ENCODE data around the gene SUGP1. TPM values are rescaled to one million over a fixed set of nuclear protein-coding genes. Genes with fewer than 3 reads are reported as not detected.
A peak's percentile ranks its signal among the peaks of the same experiment; 100 is the strongest.

Gene SUGP1
- polyA plus RNA-seq, 1 of the 3 experiments (the other 2 are of a cell fraction): 43.2 TPM

DNA sequence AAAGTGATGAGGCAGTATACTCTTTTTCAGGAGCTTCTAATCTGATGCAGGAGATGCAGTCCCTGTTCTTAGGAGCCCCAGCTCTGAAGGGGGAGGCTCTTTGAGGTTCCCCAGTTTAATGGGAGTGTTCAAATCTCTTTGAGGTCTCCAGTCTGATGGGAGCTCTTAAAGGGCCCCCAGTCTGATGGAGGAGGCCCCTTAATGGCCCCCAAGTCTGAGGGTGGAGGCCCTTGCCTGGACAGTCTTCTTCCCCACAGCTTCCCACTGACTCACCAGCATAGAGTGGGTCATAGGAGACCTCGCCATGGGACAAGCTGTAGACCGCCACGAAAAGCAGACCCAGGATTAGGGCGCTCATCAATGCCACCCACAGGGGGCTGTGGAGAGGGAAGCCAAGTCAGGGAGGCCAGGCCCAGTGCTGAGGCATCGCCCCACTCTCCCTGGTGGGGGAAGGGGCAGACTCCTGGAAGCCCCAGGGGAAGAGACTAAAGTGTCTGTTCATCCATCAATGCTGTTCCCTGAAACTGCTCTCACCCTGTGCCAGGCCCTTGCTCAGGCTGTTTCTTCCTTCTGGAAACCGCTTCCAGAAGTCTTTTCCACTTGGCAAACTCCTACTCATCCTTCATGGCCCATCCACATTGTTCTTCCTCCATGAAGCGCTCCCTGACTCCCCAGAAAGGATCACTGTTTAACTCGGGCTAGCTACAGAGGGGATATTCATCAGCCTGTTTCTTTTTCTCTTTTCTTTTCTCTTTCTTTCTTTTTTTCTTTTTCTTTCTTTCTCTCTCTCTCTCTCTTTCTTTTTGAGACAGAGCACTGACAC is 49.3 kb downstream of the SUGP1 start:
- CTCF ChIA-PET: interaction anchor here (1.1 kb wide), 1 partner anchor 12 kb away, joined by 3 read pairs; no protein-coding TSS in a partner anchor
- H3K4me1 ChIP-seq (ENCODE audit: control insufficient read depth in 1 of 2, insufficient read depth in 2 of 2, low read depth in 1 of 2, low read length in 1 of 2): peaks cover 0 to 8% of the 10 kb centered on the region in 2 experiments; a peak in 1 of 4 replicates
- no peak overlapping the region for H3K4me2 ChIP-seq

More for the DNA sequence above, 49.3 kb downstream of the SUGP1 start:
- Histone ChIP-seq H3K27me3 (ENCODE audit: insufficient read depth) (no peaks in the 10 kb centered on the region), H3K9ac (no peak overlapping the region), H3K9me2 (no peaks in the 10 kb centered on the region), H2AFZ (ENCODE audit: low read depth) (no peak overlapping the region), H3K27ac (ENCODE audit: low read depth in 2 of 2, low read length in 1 of 2) (no peak overlapping the region), H3K4me3 (ENCODE audit: low read depth in 2 of 2, low read length in 1 of 2) (no peak overlapping the region), H3K9me3 (no peaks in the 10 kb centered on the region), H3F3A (replicated peaks; ENCODE audit: insufficient read depth) (peaks cover 3% of the 10 kb centered on the region), H3K79me2 (ENCODE audit: insufficient read depth) (no peaks in the 10 kb centered on the region), H3K36me3 (replicated peaks in 1 of 2; ENCODE audit: control insufficient read depth in 1 of 2, insufficient read depth in 2 of 2, low read length in 1 of 2) (peaks cover 0 to 8% of the 10 kb centered on the region in 2 experiments), H4K20me1 (ENCODE audit: insufficient read depth) (no peaks in the 10 kb centered on the region)
- POLR2A ChIA-PET: no interaction called here
- peak; percentile 11 for DNase-seq
- 96% methylated on average over 3 of the region's 8 CpGs for WGBS (ENCODE audit: low lambda C conversion rate)
- TF ChIP-seq, protein P1, sequence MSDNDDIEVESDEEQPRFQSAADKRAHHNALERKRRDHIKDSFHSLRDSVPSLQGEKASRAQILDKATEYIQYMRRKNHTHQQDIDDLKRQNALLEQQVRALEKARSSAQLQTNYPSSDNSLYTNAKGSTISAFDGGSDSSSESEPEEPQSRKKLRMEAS (IDR thresholded peaks at IDR 0.05; ENCODE audit: low read depth): no peak
- no peak for TF ChIP-seq RXRA (IDR thresholded peaks at IDR 0.05; ENCODE audit: borderline replicate concordance, low read depth)
- TF ChIP-seq EP300 (IDR thresholded peaks at IDR 0.05; ENCODE audit: borderline replicate concordance in 1 of 2, low read depth in 1 of 2, low read length in 1 of 2): no peak
- no peak for TF ChIP-seq RAD21 (IDR thresholded peaks at IDR 0.05; ENCODE audit: low read length)
- TF ChIP-seq, protein P2, sequence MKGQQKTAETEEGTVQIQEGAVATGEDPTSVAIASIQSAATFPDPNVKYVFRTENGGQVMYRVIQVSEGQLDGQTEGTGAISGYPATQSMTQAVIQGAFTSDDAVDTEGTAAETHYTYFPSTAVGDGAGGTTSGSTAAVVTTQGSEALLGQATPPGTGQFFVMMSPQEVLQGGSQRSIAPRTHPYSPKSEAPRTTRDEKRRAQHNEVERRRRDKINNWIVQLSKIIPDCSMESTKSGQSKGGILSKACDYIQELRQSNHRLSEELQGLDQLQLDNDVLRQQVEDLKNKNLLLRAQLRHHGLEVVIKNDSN (IDR thresholded peaks at IDR 0.05; ENCODE audit: borderline replicate concordance, low read depth): no peak
- TF ChIP-seq, protein P3, sequence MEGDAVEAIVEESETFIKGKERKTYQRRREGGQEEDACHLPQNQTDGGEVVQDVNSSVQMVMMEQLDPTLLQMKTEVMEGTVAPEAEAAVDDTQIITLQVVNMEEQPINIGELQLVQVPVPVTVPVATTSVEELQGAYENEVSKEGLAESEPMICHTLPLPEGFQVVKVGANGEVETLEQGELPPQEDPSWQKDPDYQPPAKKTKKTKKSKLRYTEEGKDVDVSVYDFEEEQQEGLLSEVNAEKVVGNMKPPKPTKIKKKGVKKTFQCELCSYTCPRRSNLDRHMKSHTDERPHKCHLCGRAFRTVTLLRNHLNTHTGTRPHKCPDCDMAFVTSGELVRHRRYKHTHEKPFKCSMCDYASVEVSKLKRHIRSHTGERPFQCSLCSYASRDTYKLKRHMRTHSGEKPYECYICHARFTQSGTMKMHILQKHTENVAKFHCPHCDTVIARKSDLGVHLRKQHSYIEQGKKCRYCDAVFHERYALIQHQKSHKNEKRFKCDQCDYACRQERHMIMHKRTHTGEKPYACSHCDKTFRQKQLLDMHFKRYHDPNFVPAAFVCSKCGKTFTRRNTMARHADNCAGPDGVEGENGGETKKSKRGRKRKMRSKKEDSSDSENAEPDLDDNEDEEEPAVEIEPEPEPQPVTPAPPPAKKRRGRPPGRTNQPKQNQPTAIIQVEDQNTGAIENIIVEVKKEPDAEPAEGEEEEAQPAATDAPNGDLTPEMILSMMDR (IDR thresholded peaks at IDR 0.05): no peak
- TF ChIP-seq RCOR1 (IDR thresholded peaks at IDR 0.05; ENCODE audit: low read length): no peak
- no peak for TF ChIP-seq SIN3A (IDR thresholded peaks at IDR 0.05; ENCODE audit: borderline replicate concordance, low read depth, low read length)
- no peak for TF ChIP-seq MXI1 (IDR thresholded peaks at IDR 0.05; ENCODE audit: low read depth, low read length)
- TF ChIP-seq TCF12 (IDR thresholded peaks at IDR 0.05): no peak
- TF ChIP-seq EZH2phosphoT487 (IDR thresholded peaks at IDR 0.05; ENCODE audit: borderline replicate concordance, low read depth): no peak
- TF ChIP-seq, protein P4, sequence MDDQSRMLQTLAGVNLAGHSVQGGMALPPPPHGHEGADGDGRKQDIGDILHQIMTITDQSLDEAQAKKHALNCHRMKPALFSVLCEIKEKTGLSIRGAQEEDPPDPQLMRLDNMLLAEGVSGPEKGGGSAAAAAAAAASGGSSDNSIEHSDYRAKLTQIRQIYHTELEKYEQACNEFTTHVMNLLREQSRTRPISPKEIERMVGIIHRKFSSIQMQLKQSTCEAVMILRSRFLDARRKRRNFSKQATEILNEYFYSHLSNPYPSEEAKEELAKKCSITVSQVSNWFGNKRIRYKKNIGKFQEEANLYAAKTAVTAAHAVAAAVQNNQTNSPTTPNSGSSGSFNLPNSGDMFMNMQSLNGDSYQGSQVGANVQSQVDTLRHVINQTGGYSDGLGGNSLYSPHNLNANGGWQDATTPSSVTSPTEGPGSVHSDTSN (IDR thresholded peaks at IDR 0.05): no peak
- TF ChIP-seq YY1 (IDR thresholded peaks at IDR 0.05; ENCODE audit: low read depth): no peak
- no peak for TF ChIP-seq TAF1 (IDR thresholded peaks at IDR 0.05; ENCODE audit: borderline replicate concordance, low read depth, low read length)
- TF ChIP-seq MEF2A (IDR thresholded peaks at IDR 0.05; ENCODE audit: borderline replicate concordance, low read depth): no peak
- no peak for TF ChIP-seq SMC3 (IDR thresholded peaks at IDR 0.05; ENCODE audit: low read depth, low read length)
- TF ChIP-seq NRF1 (IDR thresholded peaks at IDR 0.05; ENCODE audit: low read depth, low read length): no peak
- TF ChIP-seq GATA2 (CRISPR knock-in tag; IDR thresholded peaks at IDR 0.05): no peak
- TF ChIP-seq FOSL2 (IDR thresholded peaks at IDR 0.05; ENCODE audit: borderline replicate concordance, low read depth): no peak
